Stimulated activated CD8-positive, alpha-beta memory T cell treated with anti-CD3 and anti-CD28 coated beads, Interleukin-12 subunit alpha, Interleukin-12 subunit beta, amount 100 ng/mL, for 1 hour (primary cell): ENCODE results near the gene STAT3.

Source experiments
- DNase-seq: peaks from one replicate; pipeline ENCODE4 v3.0.0-alpha.2; 2020; ENCODE audit warnings: low read depth

The STAT3 gene

GRCh38 chr17:42294469-42295398 is 93.5 kb downstream of the STAT3 start:
- DNase-seq, result no peak

GRCh38 chr17:42291129-42291528 is 97.1 kb downstream of the STAT3 start:
- DNase-seq, result no peak

GRCh38 chr17:42290577-42290976 is 97.7 kb downstream of the STAT3 start:
- no peak for DNase-seq

- peak; percentile 25 for DNase-seq
Observed at GRCh38 chr17:42289611-42290181, 98.5 kb downstream of the STAT3 start.

- peak; percentile 19 for DNase-seq
Observed at GRCh38 chr17:42288803-42289610, 99.2 kb downstream of the STAT3 start.

GRCh38 chr17:42287977-42288802 is 100.1 kb downstream of the STAT3 start, which contains the start of gene STAT5A:
Gene STAT5A (plus strand): TSS chr17:42288498. CDS start chr17:42289412, 914 bp downstream.
- DNase-seq, result peak; percentile 50

- no peak for DNase-seq
Observed at GRCh38 chr17:42287305-42287976, 100.8 kb downstream of the STAT3 start.

GRCh38 chr17:42286411-42287221 is 101.6 kb downstream of the STAT3 start:
- no peak for DNase-seq

- DNase-seq, result no peak
Observed at GRCh38 chr17:42285346-42286050, 102.7 kb downstream of the STAT3 start.

- DNase-seq, result no peak
Observed at GRCh38 chr17:42284566-42284965, 103.7 kb downstream of the STAT3 start.

GRCh38 chr17:42284024-42284369 is 104.2 kb downstream of the STAT3 start:
- DNase-seq, result no peak

GRCh38 chr17:42283241-42284023 is 104.8 kb downstream of the STAT3 start:
- DNase-seq, result no peak

GRCh38 chr17:42282478-42283080 is 105.7 kb downstream of the STAT3 start:
- no peak for DNase-seq

GRCh38 chr17:42281571-42282096 is 106.6 kb downstream of the STAT3 start:
- no peak for DNase-seq

- no peak for DNase-seq
Observed at GRCh38 chr17:42279776-42280630, 108.2 kb downstream of the STAT3 start.

- DNase-seq, result no peak
Observed at GRCh38 chr17:42277342-42277712, 110.9 kb downstream of the STAT3 start.
